ENCODE measurements around the gene PLD5. TPM values are rescaled to one million over a fixed set of nuclear protein-coding genes. Genes with fewer than 3 reads are reported as not detected.
"Not testable (repeated sequence)": the region's sequence is repeated elsewhere in the genome, so short reads cannot be mapped to it uniquely, and the experiment has no call there.

Gene PLD5
- total RNA-seq, 1 donor from 2014 or later, result not detected

DNA sequence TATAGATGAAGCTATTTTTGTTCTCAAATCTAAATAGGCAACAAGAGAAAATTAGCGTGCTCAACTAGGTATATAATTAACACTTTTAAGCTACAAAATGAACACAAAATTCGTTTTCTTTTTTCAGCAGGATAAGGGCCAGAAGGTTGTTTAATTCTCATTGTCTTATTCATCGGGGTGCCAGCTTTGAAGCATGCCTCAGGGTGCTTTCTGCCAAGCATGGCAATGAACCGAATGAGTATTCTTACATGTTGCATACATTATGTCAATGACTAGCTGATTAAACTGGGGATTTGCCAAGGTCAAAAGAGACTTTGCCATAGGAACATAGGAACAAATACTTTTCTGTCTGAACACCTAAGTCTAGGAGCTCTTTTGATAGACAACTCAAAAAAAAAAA is 423.6 kb downstream of the PLD5 start:
- Mint-ChIP-seq H3K4me3 (ENCODE audit: unreplicated experiment) (no peak overlapping the region), H3K4me1 (ENCODE audit: low read depth) (no peaks in the 10 kb centered on the region)
- no peak for DNase-seq (ENCODE audit: low spot score)

DNA sequence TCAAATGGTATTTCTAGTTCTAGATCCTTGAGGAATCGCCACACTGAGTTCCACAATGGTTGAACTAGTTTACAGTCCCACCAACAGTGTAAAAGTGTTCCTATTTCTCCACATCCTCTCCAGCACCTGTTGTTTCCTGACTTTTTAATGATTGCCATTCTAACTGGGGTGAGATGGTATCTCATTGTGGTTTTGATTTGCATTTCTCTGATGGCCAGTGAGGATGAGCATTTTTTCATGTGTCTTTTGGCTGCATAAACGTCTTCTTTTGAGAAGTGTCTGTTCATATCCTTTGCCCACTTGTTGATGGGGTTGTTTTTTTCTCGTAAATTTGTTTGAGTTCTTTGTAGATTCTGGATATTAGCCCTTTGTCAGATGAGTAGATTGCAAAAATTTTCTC is 427.2 kb downstream of the PLD5 start:
- not testable (repeated sequence) for H3K4me1 Mint-ChIP-seq (ENCODE audit: low read depth)

More for the DNA sequence above, 423.6 kb downstream of the PLD5 start:
- no peaks in the 10 kb centered on the region for H3K36me3 Mint-ChIP-seq (ENCODE audit: low read depth)
- H3K27me3 Mint-ChIP-seq (ENCODE audit: low read depth), result peaks cover 3% of the 10 kb centered on the region
- no peak for TF ChIP-seq CTCF (IDR thresholded peaks at IDR 0.05)
- no peak overlapping the region for H3K27ac Mint-ChIP-seq (ENCODE audit: unreplicated experiment)
- H3K9me3 Mint-ChIP-seq (ENCODE audit: low read depth), result no peaks in the 10 kb centered on the region

DNA sequence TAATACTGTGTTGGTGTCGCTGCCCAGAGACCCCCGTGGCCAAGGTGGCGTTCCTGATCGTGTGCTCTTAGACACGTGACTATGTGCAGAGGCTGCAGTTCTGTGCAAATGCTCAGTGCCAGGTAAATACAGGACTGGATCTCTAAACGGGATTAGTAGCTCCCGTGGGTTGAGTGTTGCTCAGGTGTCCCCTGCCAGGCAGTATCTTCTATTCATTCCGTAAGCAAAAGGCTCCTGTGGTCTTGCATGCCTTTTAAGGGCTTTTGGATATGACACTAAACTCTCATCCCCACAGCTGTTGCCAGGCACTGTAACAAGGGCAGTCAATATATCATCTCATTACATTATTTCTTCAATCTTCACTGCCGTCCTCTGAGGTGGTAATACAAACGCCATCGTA is 431.4 kb downstream of the PLD5 start:
- DNase-seq (ENCODE audit: low spot score), result no peak
- no peaks in the 10 kb centered on the region for H3K9me3 Mint-ChIP-seq (ENCODE audit: low read depth)

More for the DNA sequence above, 427.2 kb downstream of the PLD5 start:
- not testable (repeated sequence) for H3K27me3 Mint-ChIP-seq (ENCODE audit: low read depth); H3K9me3 Mint-ChIP-seq (ENCODE audit: low read depth); H3K4me3 Mint-ChIP-seq (ENCODE audit: unreplicated experiment); DNase-seq (ENCODE audit: low spot score); H3K36me3 Mint-ChIP-seq (ENCODE audit: low read depth); H3K27ac Mint-ChIP-seq (ENCODE audit: unreplicated experiment)

DNA sequence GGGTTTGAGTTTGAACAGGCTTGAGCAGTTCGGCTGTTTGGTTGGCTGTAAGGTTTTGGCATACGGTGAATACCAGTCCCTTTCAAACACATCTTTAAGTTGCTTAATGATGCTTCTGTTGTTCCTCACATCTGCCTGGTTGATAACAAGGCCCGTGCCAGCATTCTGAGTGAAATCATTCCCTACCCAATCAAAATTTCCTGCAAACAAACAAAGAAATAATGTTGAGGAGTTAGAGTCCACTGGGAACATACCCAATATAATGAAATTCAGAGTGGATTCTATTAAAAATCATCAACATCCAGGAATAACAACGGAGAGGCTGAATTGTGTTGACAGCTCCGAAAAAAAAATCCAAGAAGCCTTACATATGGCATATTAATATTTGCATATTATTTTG is 434.6 kb downstream of the PLD5 start:
- H3K4me1 Mint-ChIP-seq (ENCODE audit: low read depth), result no peaks in the 10 kb centered on the region
- no peaks in the 10 kb centered on the region for H3K36me3 Mint-ChIP-seq (ENCODE audit: low read depth)
- H3K27ac Mint-ChIP-seq (ENCODE audit: unreplicated experiment), result no peak overlapping the region
- no peak overlapping the region for H3K4me3 Mint-ChIP-seq (ENCODE audit: unreplicated experiment)
- DNase-seq (ENCODE audit: low spot score), result no peak
- H3K9me3 Mint-ChIP-seq (ENCODE audit: low read depth), result no peaks in the 10 kb centered on the region
- H3K27me3 Mint-ChIP-seq (ENCODE audit: low read depth), result peaks cover 2% of the 10 kb centered on the region
- no peak for TF ChIP-seq CTCF (IDR thresholded peaks at IDR 0.05)

More for the DNA sequence above, 431.4 kb downstream of the PLD5 start:
- H3K27ac Mint-ChIP-seq (ENCODE audit: unreplicated experiment), result no peak overlapping the region
- H3K4me1 Mint-ChIP-seq (ENCODE audit: low read depth), result no peaks in the 10 kb centered on the region
- H3K36me3 Mint-ChIP-seq (ENCODE audit: low read depth), result no peaks in the 10 kb centered on the region
- H3K4me3 Mint-ChIP-seq (ENCODE audit: unreplicated experiment), result no peak overlapping the region
- TF ChIP-seq CTCF (IDR thresholded peaks at IDR 0.05), result no peak
- peaks cover 2% of the 10 kb centered on the region for H3K27me3 Mint-ChIP-seq (ENCODE audit: low read depth)

DNA sequence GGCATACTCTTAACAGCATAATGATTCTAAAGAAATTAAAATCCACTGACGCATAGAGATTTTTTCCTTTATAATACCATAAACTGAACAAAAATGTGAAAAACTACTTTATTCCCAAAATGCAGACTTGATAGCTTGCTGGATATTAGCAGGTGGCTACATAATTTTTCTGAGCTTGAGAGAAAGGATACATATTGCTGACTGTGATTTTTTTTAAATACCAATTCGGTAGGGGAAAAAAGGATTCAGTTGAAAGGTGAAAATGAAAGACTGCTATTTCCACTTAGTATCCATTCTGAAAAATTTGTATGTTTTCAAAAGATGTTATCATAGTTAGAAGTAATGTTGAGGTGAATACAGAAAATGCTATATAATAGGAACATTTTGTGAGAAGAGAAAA is 435.6 kb downstream of the PLD5 start:
- H3K4me1 Mint-ChIP-seq (ENCODE audit: low read depth), result no peaks in the 10 kb centered on the region
- no peaks in the 10 kb centered on the region for H3K9me3 Mint-ChIP-seq (ENCODE audit: low read depth)
- peaks cover 2% of the 10 kb centered on the region for H3K27me3 Mint-ChIP-seq (ENCODE audit: low read depth)
- H3K27ac Mint-ChIP-seq (ENCODE audit: unreplicated experiment), result no peak overlapping the region
- no peak for TF ChIP-seq CTCF (IDR thresholded peaks at IDR 0.05)
- DNase-seq (ENCODE audit: low spot score), result no peak
- H3K4me3 Mint-ChIP-seq (ENCODE audit: unreplicated experiment), result no peak overlapping the region
- H3K36me3 Mint-ChIP-seq (ENCODE audit: low read depth), result no peaks in the 10 kb centered on the region

- no peak overlapping the region for H3K27ac Mint-ChIP-seq (ENCODE audit: unreplicated experiment)
- no peak for DNase-seq (ENCODE audit: low spot score)
- no peak overlapping the region for H3K4me3 Mint-ChIP-seq (ENCODE audit: unreplicated experiment)
- H3K4me1 Mint-ChIP-seq (ENCODE audit: low read depth), result no peaks in the 10 kb centered on the region
- no peak for TF ChIP-seq CTCF (IDR thresholded peaks at IDR 0.05)
- peaks cover 5% of the 10 kb centered on the region for H3K27me3 Mint-ChIP-seq (ENCODE audit: low read depth)
- no peaks in the 10 kb centered on the region for H3K9me3 Mint-ChIP-seq (ENCODE audit: low read depth)
- no peaks in the 10 kb centered on the region for H3K36me3 Mint-ChIP-seq (ENCODE audit: low read depth)
Observed at GRCh38 chr1:242086706-242087105, 437.8 kb downstream of the PLD5 start.
